ENCODE measurements around the gene WDR45B.
"Not testable (repeated sequence)": the region's sequence is repeated elsewhere in the genome, so short reads cannot be mapped to it uniquely, and the experiment has no call there.

Gene WDR45B

DNA sequence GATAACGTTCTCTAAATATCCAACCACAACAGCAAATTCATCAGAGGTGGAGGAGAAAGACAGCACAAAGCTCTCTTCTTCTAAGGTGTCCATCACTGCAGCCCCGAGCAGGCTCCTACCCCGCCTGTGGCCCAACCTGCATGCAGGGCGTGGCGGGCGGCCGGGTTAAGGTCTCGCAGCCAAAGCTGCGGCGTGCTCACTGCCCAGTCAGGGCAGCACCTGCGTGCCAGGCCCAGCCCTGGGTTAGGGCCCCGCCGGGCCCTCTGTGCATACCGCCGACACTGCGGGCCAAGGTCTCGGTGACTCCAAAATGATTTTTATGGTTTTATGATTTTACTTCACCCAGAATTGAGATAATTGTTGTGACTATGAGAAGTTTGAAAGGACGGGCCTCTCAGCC is 70.9 kb downstream of the WDR45B start:
- no peak for DNase-seq

DNA sequence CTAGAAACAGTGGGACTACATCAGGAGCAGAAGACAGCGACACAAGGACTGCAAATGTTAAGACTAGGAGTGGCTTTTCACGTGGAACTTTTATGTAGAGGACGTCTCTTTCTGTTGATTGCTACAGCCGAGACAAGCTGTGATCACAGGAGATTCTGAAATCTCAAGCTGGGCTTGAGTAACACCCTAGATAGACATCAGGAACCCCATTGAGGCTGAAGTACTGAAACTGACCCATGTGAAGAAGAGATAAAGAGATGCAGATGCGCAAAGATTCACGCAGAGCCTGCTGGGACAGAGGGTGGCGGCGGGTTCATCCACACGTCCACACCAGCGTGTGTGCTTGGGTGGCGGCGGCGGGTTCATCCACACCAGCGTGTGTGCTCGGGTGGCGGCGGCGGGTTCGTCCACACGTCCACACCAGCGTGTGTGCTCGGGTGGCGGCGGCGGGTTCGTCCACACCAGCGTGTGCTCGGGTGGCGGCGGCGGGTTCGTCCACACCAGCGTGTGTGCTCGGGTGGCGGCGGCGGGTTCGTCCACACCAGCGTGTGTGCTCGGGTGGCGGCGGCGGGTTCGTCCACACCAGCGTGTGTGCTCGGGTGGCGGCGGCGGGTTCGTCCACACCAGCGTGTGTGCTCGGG is 72.5 kb downstream of the WDR45B start:
- DNase-seq, result not testable (repeated sequence)

- no peak for DNase-seq
Measured at GRCh38 chr17:82574041-82574440, 74.2 kb downstream of the WDR45B start.

DNA sequence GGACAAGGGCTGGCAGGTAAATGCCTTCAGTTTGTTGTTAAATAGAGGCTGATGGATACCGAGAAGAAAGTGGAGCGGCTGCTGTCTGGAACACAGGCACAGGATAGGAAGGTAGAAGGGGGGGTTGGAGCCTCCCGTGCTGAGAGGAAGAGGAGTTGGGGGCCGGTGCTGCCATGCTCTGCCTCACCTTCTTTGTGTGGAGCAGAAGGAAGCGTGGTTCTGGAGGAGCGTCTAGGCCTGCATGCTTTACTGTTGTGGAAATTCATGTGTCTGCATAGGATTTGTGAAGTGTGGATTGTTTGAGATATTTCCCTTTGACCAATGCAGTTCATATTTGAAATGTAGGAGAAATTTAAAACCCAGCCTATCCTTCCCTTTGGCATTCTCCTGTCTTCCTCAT is 76.4 kb downstream of the WDR45B start:
- DNase-seq, result no peak

- no peak for DNase-seq
Measured at GRCh38 chr17:82570277-82570676, 78.0 kb downstream of the WDR45B start.

GRCh38 chr17:82569621-82570020 is 78.6 kb downstream of the WDR45B start:
- no peak for DNase-seq

DNA sequence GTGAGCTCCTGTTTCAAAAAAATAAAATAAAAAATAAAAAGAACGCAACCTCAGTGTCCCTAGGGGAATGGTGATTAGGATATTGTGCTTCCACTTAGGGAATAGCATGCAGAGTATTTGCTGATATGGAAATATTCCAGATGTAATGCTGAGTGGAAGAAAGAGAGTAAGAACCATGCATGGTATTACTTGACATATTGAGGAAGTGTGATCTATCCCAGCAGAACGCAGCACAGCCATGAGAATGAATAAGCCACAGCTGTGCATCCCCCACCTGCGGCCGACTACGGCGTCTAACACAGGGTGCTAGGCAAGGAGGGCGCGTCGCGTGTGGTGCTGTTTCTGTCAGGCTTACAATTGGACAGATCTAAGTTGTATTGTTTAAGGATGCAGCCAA is 79.2 kb downstream of the WDR45B start:
- no peak for DNase-seq

DNA sequence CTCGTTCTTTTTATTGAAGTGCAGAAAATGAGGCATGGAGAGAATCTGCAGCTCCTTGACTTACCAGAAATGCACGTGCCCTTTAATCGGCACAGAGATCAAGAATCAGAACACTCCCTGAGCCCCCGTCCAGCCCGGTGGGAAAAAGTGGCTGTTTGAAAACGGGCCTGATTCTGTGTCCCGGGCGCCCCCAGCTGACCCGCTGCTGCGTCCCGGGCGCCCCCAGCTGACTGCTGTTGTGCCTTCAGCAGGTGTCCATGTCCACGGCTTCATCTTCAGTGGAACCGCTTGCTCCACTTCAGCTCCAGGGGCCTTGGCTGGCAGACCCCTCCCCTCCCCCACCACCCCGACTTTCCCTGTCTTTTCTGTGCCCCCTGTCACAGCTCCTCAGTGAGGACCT is 81.0 kb downstream of the WDR45B start:
- no peak for DNase-seq

- no peak for DNase-seq
Measured at GRCh38 chr17:82566129-82566960, 81.9 kb downstream of the WDR45B start.

- no peak for DNase-seq
Measured at GRCh38 chr17:82565551-82565950, 82.7 kb downstream of the WDR45B start.

Measured in KG1 (cell line).